GM12878 (cell line): ENCODE results near the gene CAMTA1.

ENCODE experiments used
- CREB1 ChIP-seq: IDR thresholded peaks from 2 replicates; pipeline ENCODE4 v1.6.1; 2012; ENCODE audit warnings: low read depth, mild to moderate bottlenecking, inconsistent platforms
- MYC ChIP-seq: IDR thresholded peaks from 2 replicates; pipeline ENCODE4 v1.6.1; 2011; ENCODE audit warnings: mild to moderate bottlenecking, low read length, moderate library complexity, inconsistent platforms; ENCODE audit not compliant: insufficient read depth, insufficient replicate concordance, insufficient read length, severe bottlenecking
- TF ChIP-seq, protein P1 (sequence below), 3 experiments: IDR thresholded peaks in 2 of 3; conservative IDR thresholded peaks in 1 of 3; 2 replicates each; pipeline ENCODE4 v1.5.1; 2011; ENCODE audit warnings: low read depth in 3 of 3, low read length in 3 of 3, mild to moderate bottlenecking in 3 of 3, control low read depth in 2 of 3, moderate library complexity in 2 of 3, inconsistent platforms in 1 of 3, mixed read lengths in 1 of 3; ENCODE audit not compliant: control insufficient read depth in 2 of 3, insufficient read depth in 1 of 3; ENCODE audit errors: extremely low read depth in 1 of 3

DNA sequence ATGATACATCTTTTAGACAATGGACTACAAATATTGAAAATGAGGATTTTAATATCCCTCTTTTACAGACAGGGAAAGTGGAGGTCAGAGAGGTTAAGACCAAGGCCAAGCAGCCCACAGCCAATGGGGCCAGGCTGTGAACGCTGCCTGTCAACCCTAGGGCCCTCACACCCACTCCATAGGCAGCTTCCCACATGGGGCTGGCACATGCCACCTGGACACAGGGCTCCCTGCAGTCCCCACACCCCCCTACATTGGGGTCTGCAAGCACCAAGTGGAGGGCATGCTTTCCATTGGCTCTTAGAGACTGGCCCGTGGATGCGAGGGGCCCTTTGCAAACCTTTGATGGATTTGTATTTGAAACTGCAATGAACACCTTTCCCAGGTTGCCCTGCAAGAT lies 637.3 kb downstream of the CAMTA1 start:
- no peak for TF ChIP-seq CREB1
- TF ChIP-seq, protein P1, sequence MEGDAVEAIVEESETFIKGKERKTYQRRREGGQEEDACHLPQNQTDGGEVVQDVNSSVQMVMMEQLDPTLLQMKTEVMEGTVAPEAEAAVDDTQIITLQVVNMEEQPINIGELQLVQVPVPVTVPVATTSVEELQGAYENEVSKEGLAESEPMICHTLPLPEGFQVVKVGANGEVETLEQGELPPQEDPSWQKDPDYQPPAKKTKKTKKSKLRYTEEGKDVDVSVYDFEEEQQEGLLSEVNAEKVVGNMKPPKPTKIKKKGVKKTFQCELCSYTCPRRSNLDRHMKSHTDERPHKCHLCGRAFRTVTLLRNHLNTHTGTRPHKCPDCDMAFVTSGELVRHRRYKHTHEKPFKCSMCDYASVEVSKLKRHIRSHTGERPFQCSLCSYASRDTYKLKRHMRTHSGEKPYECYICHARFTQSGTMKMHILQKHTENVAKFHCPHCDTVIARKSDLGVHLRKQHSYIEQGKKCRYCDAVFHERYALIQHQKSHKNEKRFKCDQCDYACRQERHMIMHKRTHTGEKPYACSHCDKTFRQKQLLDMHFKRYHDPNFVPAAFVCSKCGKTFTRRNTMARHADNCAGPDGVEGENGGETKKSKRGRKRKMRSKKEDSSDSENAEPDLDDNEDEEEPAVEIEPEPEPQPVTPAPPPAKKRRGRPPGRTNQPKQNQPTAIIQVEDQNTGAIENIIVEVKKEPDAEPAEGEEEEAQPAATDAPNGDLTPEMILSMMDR (IDR thresholded peaks at IDR 0.05 in 2 of 3, conservative IDR thresholded peaks at IDR 0.05 in 1 of 3; ENCODE audit: control insufficient read depth in 2 of 3, extremely low read depth in 1 of 3, insufficient read depth in 1 of 3, low read depth in 3 of 3, low read length in 3 of 3), result no peak
- no peak for TF ChIP-seq MYC
